ENCODE results near the gene KPRP.

The KPRP gene

GRCh38 chr1:152776361-152776760 lies 18.5 kb downstream of the KPRP start:
- Mint-ChIP-seq H3K27me3 (ENCODE audit: low read depth, poor library complexity) (peaks cover 6% of the 10 kb centered on the region), H3K27ac (no peak overlapping the region), H3K9me3 (peaks cover 78% of the 10 kb centered on the region), H3K36me3 (ENCODE audit: low read depth) (no peaks in the 10 kb centered on the region), H3K4me3 (no peak overlapping the region), H3K4me1 (no peaks in the 10 kb centered on the region)
- TF ChIP-seq CTCF (IDR thresholded peaks at IDR 0.05), result no peak
- no peak for DNase-seq

- Mint-ChIP-seq H3K4me1 (no peaks in the 10 kb centered on the region), H3K27me3 (ENCODE audit: low read depth, poor library complexity) (peaks cover 4% of the 10 kb centered on the region), H3K36me3 (ENCODE audit: low read depth) (no peaks in the 10 kb centered on the region), H3K27ac (no peak overlapping the region), H3K4me3 (no peak overlapping the region), H3K9me3 (peaks cover 79% of the 10 kb centered on the region)
- no peak for DNase-seq
- TF ChIP-seq CTCF (IDR thresholded peaks at IDR 0.05), result no peak
These were observed 19.8 kb downstream of the KPRP start for GRCh38 chr1:152777510-152778137.

- Mint-ChIP-seq H3K4me3 (no peak overlapping the region), H3K4me1 (no peaks in the 10 kb centered on the region), H3K27me3 (ENCODE audit: low read depth, poor library complexity) (no peaks in the 10 kb centered on the region), H3K9me3 (peaks cover 75% of the 10 kb centered on the region), H3K27ac (no peak overlapping the region), H3K36me3 (ENCODE audit: low read depth) (no peaks in the 10 kb centered on the region)
- TF ChIP-seq CTCF (IDR thresholded peaks at IDR 0.05), result no peak
- DNase-seq, result no peak
These were observed 25.3 kb downstream of the KPRP start for GRCh38 chr1:152783095-152783494.

- H3K9me3 Mint-ChIP-seq, result peaks cover 78% of the 10 kb centered on the region
- no peaks in the 10 kb centered on the region for H3K36me3 Mint-ChIP-seq (ENCODE audit: low read depth)
- H3K4me1 Mint-ChIP-seq, result no peaks in the 10 kb centered on the region
- DNase-seq, result no peak
- H3K27ac Mint-ChIP-seq, result no peak within 1 kb of the TSS
- TF ChIP-seq CTCF (IDR thresholded peaks at IDR 0.05), result no peak
- no peak within 1 kb of the TSS for H3K4me3 Mint-ChIP-seq
- no peaks in the 10 kb centered on the region for H3K27me3 Mint-ChIP-seq (ENCODE audit: low read depth, poor library complexity)
These were observed 28.3 kb downstream of the KPRP start, which contains the start of gene LCE1E for GRCh38 chr1:152786077-152786476. Gene LCE1E (plus strand): TSS chr1:152786257. CDS start chr1:152787300, 1,043 bp downstream.

GRCh38 chr1:152795686-152796085 lies 37.9 kb downstream of the KPRP start:
- H3K27me3 Mint-ChIP-seq (ENCODE audit: low read depth, poor library complexity), result no peaks in the 10 kb centered on the region
- H3K27ac Mint-ChIP-seq, result no peak overlapping the region
- peaks cover 77% of the 10 kb centered on the region for H3K9me3 Mint-ChIP-seq
- H3K36me3 Mint-ChIP-seq (ENCODE audit: low read depth), result no peaks in the 10 kb centered on the region
- H3K4me3 Mint-ChIP-seq, result no peak overlapping the region
- no peaks in the 10 kb centered on the region for H3K4me1 Mint-ChIP-seq
- TF ChIP-seq CTCF (IDR thresholded peaks at IDR 0.05), result no peak
- no peak for DNase-seq

- no peak for DNase-seq
- H3K27ac Mint-ChIP-seq, result no peak within 1 kb of the TSS
- peaks cover 77% of the 10 kb centered on the region for H3K9me3 Mint-ChIP-seq
- no peaks in the 10 kb centered on the region for H3K4me1 Mint-ChIP-seq
- H3K4me3 Mint-ChIP-seq, result no peak within 1 kb of the TSS
- no peaks in the 10 kb centered on the region for H3K36me3 Mint-ChIP-seq (ENCODE audit: low read depth)
- TF ChIP-seq CTCF (IDR thresholded peaks at IDR 0.05), result no peak
- H3K27me3 Mint-ChIP-seq (ENCODE audit: low read depth, poor library complexity), result no peaks in the 10 kb centered on the region
These were observed 38.6 kb downstream of the KPRP start, which contains the start of gene LCE1D for GRCh38 chr1:152796421-152796820. Gene LCE1D (plus strand): TSS chr1:152796721. CDS start chr1:152797795, 1,074 bp downstream.

All from nephron progenitor cell (in vitro differentiated cells).